Measurements from ENCODE around the gene TYMP. TPM values are rescaled to one million over a fixed set of nuclear protein-coding genes. Genes with fewer than 3 reads are reported as not detected.

The TYMP gene
- total and polyA plus RNA-seq, 2 donors (not counting 1 experiment from before 2014, with no cell fraction given), result 43.6 to 45.1 TPM

DNA sequence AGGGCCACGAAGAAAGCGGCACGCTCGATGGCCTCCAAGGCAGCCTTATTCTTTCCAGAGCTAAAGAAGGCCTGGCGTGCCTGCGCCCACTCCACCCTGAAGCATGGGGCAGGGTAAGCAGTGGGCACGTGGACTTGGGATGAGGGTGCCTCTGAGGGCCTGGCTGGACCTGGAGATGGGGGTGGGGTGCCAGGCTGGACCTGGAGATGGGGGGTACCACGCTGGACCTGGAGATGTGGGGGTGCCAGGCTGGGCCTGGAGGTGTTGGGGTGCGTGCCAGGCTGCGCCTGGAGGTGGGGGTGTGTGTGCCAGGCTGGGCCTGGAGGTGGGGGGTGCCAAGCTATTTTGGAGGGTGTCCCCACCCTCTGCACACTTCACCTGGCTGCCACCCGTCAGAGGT is 43.2 kb upstream of the TYMP start:
- intact Hi-C loops (cut with micrococcal nuclease), result no loop called here
- TF ChIP-seq EZH2 (IDR thresholded peaks at IDR 0.05; ENCODE audit: borderline replicate concordance, insufficient read depth, low read depth, low read length, poor library complexity, severe bottlenecking), result no peak
- no peak for TF ChIP-seq CTCF (IDR thresholded peaks at IDR 0.05)
- H3K9me3 Mint-ChIP-seq (ENCODE audit: insufficient read depth), result no peaks in the 10 kb centered on the region
- ATAC-seq (ENCODE audit: low read depth) (no peak), DNase-seq (no peak)
- Histone ChIP-seq H3K36me3 (replicated peaks in 1 of 2; ENCODE audit: control extremely low read depth in 1 of 2, control insufficient read depth in 1 of 2, extremely low read depth in 1 of 2, insufficient read depth in 2 of 2, low read length in 1 of 2) (peaks cover 0 to 23% of the 10 kb centered on the region in 2 experiments), H3K4me3 (ENCODE audit: control extremely low read depth in 1 of 5, extremely low read depth in 1 of 5, insufficient read depth in 1 of 5, low read depth in 2 of 5, low read length in 4 of 5) (no peak overlapping the region), H2AFZ (ENCODE audit: insufficient read depth, low read depth, low read length, poor library complexity, severe bottlenecking) (no peak overlapping the region), H3K27ac (ENCODE audit: low read length in 2 of 2) (no peak overlapping the region), H3K9ac (ENCODE audit: low read length) (no peak overlapping the region), H3K27me3 (replicated peaks in 1 of 4; ENCODE audit: control extremely low read depth in 1 of 4, control insufficient read depth in 3 of 4, insufficient read depth in 4 of 4, low read length in 3 of 4) (no peaks in the 10 kb centered on the region), H4K20me1 (ENCODE audit: control insufficient read depth, insufficient read depth, low read length, poor library complexity, severe bottlenecking) (no peaks in the 10 kb centered on the region), H3K9me3 (ENCODE audit: control extremely low read depth in 1 of 3, control insufficient read depth in 2 of 3, insufficient read depth in 1 of 3, low read length in 2 of 3) (no peaks in the 10 kb centered on the region), H3K4me1 (ENCODE audit: control insufficient read depth in 2 of 2, insufficient read depth in 2 of 2, low read length in 2 of 2) (peaks cover 0 to 18% of the 10 kb centered on the region in 2 donors), H3K4me2 (replicated peaks; ENCODE audit: low read depth, low read length, poor library complexity, severe bottlenecking) (no peak overlapping the region), H3K79me2 (ENCODE audit: control insufficient read depth, insufficient read depth, low read length) (no peaks in the 10 kb centered on the region)
- H3K4me3 Mint-ChIP-seq, result no peak overlapping the region
- POLR2A ChIA-PET, result interaction anchor here (0.7 kb wide), 1 partner anchor 8 kb away, joined by 3 read pairs; no protein-coding TSS in a partner anchor
- no peaks in the 10 kb centered on the region for H3K27me3 Mint-ChIP-seq
- WGBS (ENCODE audit: insufficient coverage), result 97% methylated on average over 9 of the region's 11 CpGs
- CTCF ChIA-PET, result no interaction called here
- peaks cover 18% of the 10 kb centered on the region for H3K4me1 Mint-ChIP-seq
- H3K27ac Mint-ChIP-seq, result no peak overlapping the region

DNA sequence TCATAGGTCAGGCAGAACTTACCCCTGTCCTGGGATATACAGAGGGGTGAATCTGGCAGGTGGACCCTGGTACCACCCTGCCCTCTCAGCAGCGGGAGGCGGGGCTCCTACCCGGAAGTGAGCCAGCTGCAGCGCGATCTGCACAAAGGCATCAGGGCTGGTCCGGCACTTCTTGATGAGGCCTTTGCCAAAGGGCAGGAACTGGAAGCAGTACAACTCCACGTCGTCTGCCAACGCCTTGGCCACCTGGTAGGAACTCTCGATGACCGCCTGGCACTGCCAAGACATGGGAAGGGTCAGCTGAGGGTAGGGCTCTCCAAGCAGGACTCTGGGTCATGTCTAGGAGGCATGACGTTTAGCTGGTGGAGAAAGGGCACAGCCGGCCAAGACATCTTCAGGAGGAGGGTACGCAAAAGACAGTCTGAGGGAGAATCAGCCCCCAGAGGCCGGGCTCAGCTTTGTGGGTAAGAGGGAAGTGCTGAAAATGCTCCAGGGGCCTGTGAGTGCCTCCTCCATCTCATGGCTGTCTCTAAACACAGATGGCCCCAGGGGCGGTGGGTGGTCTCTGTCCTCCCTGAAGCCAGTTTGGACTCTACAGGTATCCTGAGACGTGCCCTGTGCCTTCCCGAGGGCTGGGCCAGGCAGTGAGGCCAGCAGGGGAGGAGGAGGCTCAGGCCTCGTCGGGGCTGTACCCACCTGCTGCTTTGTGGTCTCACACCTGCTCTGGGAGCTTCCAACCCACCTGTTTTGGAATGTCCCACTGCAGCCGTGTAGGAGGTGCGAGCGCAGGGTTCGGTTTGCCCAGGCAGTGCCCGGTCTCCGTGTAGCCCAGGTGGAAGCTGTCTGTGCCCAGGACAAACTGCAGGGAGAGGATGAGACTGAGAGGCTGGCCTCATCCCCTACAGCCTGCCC is 41.7 kb upstream of the TYMP start:
- ChIA-PET POLR2A (no interaction called here), CTCF (no interaction called here)
- Histone ChIP-seq H3K9me3 (ENCODE audit: control extremely low read depth in 1 of 3, control insufficient read depth in 2 of 3, insufficient read depth in 1 of 3, low read length in 2 of 3) (no peaks in the 10 kb centered on the region), H3K9ac (ENCODE audit: low read length) (no peak overlapping the region), H4K20me1 (ENCODE audit: control insufficient read depth, insufficient read depth, low read length, poor library complexity, severe bottlenecking) (no peaks in the 10 kb centered on the region), H3K27me3 (replicated peaks in 1 of 4; ENCODE audit: control extremely low read depth in 1 of 4, control insufficient read depth in 3 of 4, insufficient read depth in 4 of 4, low read length in 3 of 4) (no peaks in the 10 kb centered on the region), H3K27ac (ENCODE audit: low read length in 2 of 2) (no peak overlapping the region), H3K79me2 (ENCODE audit: control insufficient read depth, insufficient read depth, low read length) (no peaks in the 10 kb centered on the region), H2AFZ (ENCODE audit: insufficient read depth, low read depth, low read length, poor library complexity, severe bottlenecking) (no peak overlapping the region), H3K4me3 (ENCODE audit: control extremely low read depth in 1 of 5, extremely low read depth in 1 of 5, insufficient read depth in 1 of 5, low read depth in 2 of 5, low read length in 4 of 5) (no peak overlapping the region), H3K36me3 (replicated peaks in 1 of 2; ENCODE audit: control extremely low read depth in 1 of 2, control insufficient read depth in 1 of 2, extremely low read depth in 1 of 2, insufficient read depth in 2 of 2, low read length in 1 of 2) (peaks cover 0 to 23% of the 10 kb centered on the region in 2 experiments), H3K4me2 (replicated peaks; ENCODE audit: low read depth, low read length, poor library complexity, severe bottlenecking) (no peak overlapping the region), H3K4me1 (ENCODE audit: control insufficient read depth in 2 of 2, insufficient read depth in 2 of 2, low read length in 2 of 2) (peaks cover 0 to 11% of the 10 kb centered on the region in 2 donors)
- ATAC-seq (ENCODE audit: low read depth) (no peak), DNase-seq (no peak)
- TF ChIP-seq EZH2 (IDR thresholded peaks at IDR 0.05; ENCODE audit: borderline replicate concordance, insufficient read depth, low read depth, low read length, poor library complexity, severe bottlenecking) (no peak), CTCF (IDR thresholded peaks at IDR 0.05) (no peak)
- intact Hi-C loops (cut with micrococcal nuclease), result no loop called here
- WGBS (ENCODE audit: insufficient coverage), result 91% methylated on average over 26 of the region's 26 CpGs
- Mint-ChIP-seq H3K4me1 (peaks cover 14% of the 10 kb centered on the region), H3K9me3 (ENCODE audit: insufficient read depth) (no peaks in the 10 kb centered on the region), H3K4me3 (no peak overlapping the region), H3K27ac (no peak overlapping the region), H3K27me3 (no peaks in the 10 kb centered on the region)

Measured in B cell (primary cell).